Gastroesophageal sphincter (tissue), 4 donors: Measurements from ENCODE around the gene COL4A3. TPM values are rescaled to one million over a fixed set of nuclear protein-coding genes. Genes with fewer than 3 reads are reported as not detected.

ENCODE experiments used
- ATAC-seq: fragments of 150-250 bp; one replicate; pipeline ENCODE4 v1.9.1; 2016; ENCODE audit warnings: mild to moderate bottlenecking, moderate library complexity
- H3K27ac ChIP-seq, 4 donors: fragments of 200-600 bp; sonication (generic) in 3 of 4; 1 replicate in 3 of 4; 2 replicates in 1 of 4; pipeline ENCODE4 v1.5.1; 2016 to 2019
- H3K27me3 ChIP-seq: fragments of 200-600 bp; sonication (generic); one replicate; pipeline ENCODE4 v1.5.1; 2019
- H3K36me3 ChIP-seq, 2 donors: fragments of 200-600 bp; sonication (generic); one replicate each; pipeline ENCODE4 v1.5.1; 2019; ENCODE audit warnings: control low read depth in 1 of 2
- H3K4me1 ChIP-seq, 3 donors: fragments of 200-600 bp; sonication (generic); 1 replicate in 2 of 3; 2 replicates in 1 of 3; pipeline ENCODE4 v1.5.1; 2016 to 2019; ENCODE audit warnings: control low read depth in 2 of 3
- H3K4me3 ChIP-seq, 2 donors: fragments of 200-600 bp; sonication (generic); one replicate each; pipeline ENCODE4 v1.5.1; 2019; ENCODE audit warnings: mild to moderate bottlenecking in 1 of 2, moderate library complexity in 1 of 2
- H3K9me3 ChIP-seq, 3 donors: fragments of 200-600 bp; sonication (generic); one replicate each; pipeline ENCODE4 v1.5.1; 2017 to 2019; ENCODE audit warnings: control low read depth in 2 of 3
- CTCF ChIP-seq, 4 experiments: fragments of 200-600 bp in 2 of 4; fragments of 450-650 bp in 2 of 4; sonication (generic) in 1 of 4; IDR thresholded peaks; one replicate each; pipeline ENCODE4 v1.5.1; 2017 to 2019; ENCODE audit warnings: antibody characterized with exemption in 4 of 4, mild to moderate bottlenecking in 2 of 4, moderate library complexity in 2 of 4
- EP300 ChIP-seq: sonication (generic); formaldehyde crosslinking; IDR thresholded peaks from one replicate; pipeline ENCODE4 v1.6.1; 2017; ENCODE audit warnings: antibody characterized with exemption, mild to moderate bottlenecking
- POLR2A ChIP-seq, 2 donors: fragments of 450-650 bp; IDR thresholded peaks; one replicate each; pipeline ENCODE4 v1.6.1; 2017; ENCODE audit warnings: antibody characterized with exemption in 2 of 2, mild to moderate bottlenecking in 2 of 2, moderate library complexity in 1 of 2
- POLR2AphosphoS5 ChIP-seq: sonication (generic); formaldehyde crosslinking; IDR thresholded peaks from one replicate; pipeline ENCODE4 v1.6.1; 2017; ENCODE audit warnings: antibody characterized with exemption
- WGBS, 2 donors: methylation state at CpG; one replicate each; pipeline ENCODE4 v1.1.5; 2018; ENCODE audit warnings: low coverage in 1 of 2; 5-methylcytosine and 5-hydroxymethylcytosine counted together
- total RNA-seq, 4 donors: library from RNA; depleted of rRNA; stranded (reverse); fragments of >200 nt; gene quantifications; one replicate each; pipeline ENCODE4 v1.1.0, GENCODE V29; 2016

COL4A3 gene
- total RNA-seq, 4 donors from 2014 or later: 2.7 to 8.9 (median 6.1) TPM

- TF ChIP-seq POLR2A (IDR thresholded peaks at IDR 0.05): no peak
- no peak for TF ChIP-seq POLR2AphosphoS5
- no peak for TF ChIP-seq CTCF (IDR thresholded peaks at IDR 0.05)
- TF ChIP-seq EP300: no peak
- Histone ChIP-seq H3K4me3 (no peak overlapping the region), H3K27ac (no peak overlapping the region), H3K4me1 (no peaks in the 10 kb centered on the region), H3K36me3 (no peaks in the 10 kb centered on the region), H3K9me3 (no peaks in the 10 kb centered on the region), H3K27me3 (peaks cover 9% of the 10 kb centered on the region)
- 39 to 47% methylated on average over 2 of the region's 2 CpGs for WGBS, 2 donors
- no peak for ATAC-seq
These were observed 39.6 kb upstream of the COL4A3 start for GRCh38 chr2:227124811-227125210.

DNA sequence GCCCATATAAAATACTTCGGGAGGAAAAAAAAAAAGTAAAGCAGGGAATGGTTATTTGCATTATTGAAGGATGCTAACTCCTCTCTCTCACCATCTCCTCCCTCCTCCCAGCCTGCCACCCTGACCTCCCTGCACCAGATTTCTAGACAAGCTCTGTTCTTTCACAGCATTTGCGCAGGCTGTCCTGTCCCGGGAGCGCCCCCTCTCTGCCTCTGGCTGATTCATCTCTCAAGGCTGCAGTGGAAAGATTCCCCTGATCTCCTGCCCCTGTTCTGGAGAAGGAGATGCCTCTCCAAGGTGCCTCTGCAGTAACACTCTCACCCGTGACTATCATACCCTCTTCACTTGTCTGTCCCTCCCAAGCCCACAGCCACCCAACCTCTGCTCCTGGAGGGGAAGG is 38.9 kb upstream of the COL4A3 start:
- Histone ChIP-seq H3K9me3 (no peaks in the 10 kb centered on the region), H3K36me3 (no peaks in the 10 kb centered on the region), H3K27me3 (peaks cover 9% of the 10 kb centered on the region), H3K4me1 (no peaks in the 10 kb centered on the region), H3K27ac (no peak overlapping the region), H3K4me3 (no peak overlapping the region)
- no peak for ATAC-seq
- WGBS, 2 donors: 67 to 85% methylated on average over 1 to 4 of the region's 5 CpGs
- no peak for TF ChIP-seq CTCF (IDR thresholded peaks at IDR 0.05)
- TF ChIP-seq POLR2AphosphoS5: no peak

DNA sequence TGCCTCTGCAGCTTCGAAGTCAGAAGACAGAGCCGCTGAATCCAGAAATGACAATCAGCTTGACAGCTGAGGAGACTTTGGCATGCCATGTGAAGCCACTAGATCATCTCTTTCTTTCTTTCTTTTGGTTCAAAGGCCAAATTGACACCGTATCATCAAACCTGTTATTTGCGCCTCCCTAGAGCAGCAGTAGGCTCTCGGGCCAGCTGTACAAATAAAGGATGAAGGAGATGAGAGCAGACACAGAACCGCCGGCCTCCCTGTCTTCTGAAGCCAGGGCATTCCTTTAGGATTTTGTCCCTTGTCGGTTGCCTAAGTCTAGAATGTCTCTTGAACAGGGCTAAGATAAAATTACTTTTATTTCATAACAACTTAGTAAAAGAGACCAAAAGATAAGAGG is 37.2 kb upstream of the COL4A3 start:
- 30 to 32% methylated on average over 7 to 8 of the region's 8 CpGs for WGBS, 2 donors
- Histone ChIP-seq H3K4me1 (no peaks in the 10 kb centered on the region), H3K9me3 (no peaks in the 10 kb centered on the region), H3K36me3 (no peaks in the 10 kb centered on the region), H3K27me3 (peaks cover 9% of the 10 kb centered on the region), H3K4me3 (no peak overlapping the region), H3K27ac (no peak overlapping the region)
- TF ChIP-seq CTCF (IDR thresholded peaks at IDR 0.05) (no peak), POLR2AphosphoS5 (no peak), POLR2A (IDR thresholded peaks at IDR 0.05) (no peak), EP300 (no peak)
- no peak for ATAC-seq

DNA sequence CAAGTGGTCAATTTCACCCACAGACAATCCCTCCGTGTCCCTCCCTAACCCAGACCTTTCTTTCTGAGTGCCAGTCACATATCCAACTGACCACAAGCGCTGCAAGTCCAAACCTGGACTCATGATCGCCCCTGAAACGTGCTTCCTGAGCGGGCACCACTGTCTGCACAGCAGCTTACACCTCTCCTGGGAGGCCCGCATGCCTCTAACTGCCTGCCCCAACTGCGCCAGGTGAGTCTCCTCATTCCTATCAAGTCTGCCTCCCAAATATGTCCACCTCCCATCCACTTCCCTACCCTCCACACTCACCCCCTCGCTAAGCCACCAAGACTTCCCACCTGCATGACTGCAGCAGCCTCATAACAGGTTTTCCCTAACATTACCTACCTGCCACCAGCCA is 33.8 kb upstream of the COL4A3 start:
- WGBS, 2 donors: 71 to 82% methylated on average over 1 to 8 of the region's 8 CpGs

More for the DNA sequence above, 33.8 kb upstream of the COL4A3 start:
- Histone ChIP-seq H3K4me1 (no peaks in the 10 kb centered on the region), H3K4me3 (no peak overlapping the region), H3K9me3 (no peaks in the 10 kb centered on the region), H3K36me3 (no peaks in the 10 kb centered on the region), H3K27ac (no peak overlapping the region), H3K27me3 (peaks cover 3% of the 10 kb centered on the region)
- no peak for ATAC-seq
- TF ChIP-seq EP300: no peak
- no peak for TF ChIP-seq CTCF (IDR thresholded peaks at IDR 0.05)
- TF ChIP-seq POLR2AphosphoS5: no peak
- no peak for TF ChIP-seq POLR2A (IDR thresholded peaks at IDR 0.05)
